Parathyroid adenoma (tissue), 2 donors: ENCODE measurements around the gene MAPK7.

Experiments used
- H2AFZ ChIP-seq: fragments of 300-600 bp; sonication (generic); one replicate; pipeline ENCODE4 v1.7.0; 2017; ENCODE audit warnings: antibody characterized with exemption, mild to moderate bottlenecking
- H3K27ac ChIP-seq: fragments of 300-600 bp; sonication (generic); one replicate; pipeline ENCODE4 v1.7.0; 2017
- H3K27me3 ChIP-seq: fragments of 300-600 bp; sonication (generic); one replicate; pipeline ENCODE4 v1.7.0; 2017; ENCODE audit warnings: low read length; ENCODE audit not compliant: control insufficient read depth, insufficient read depth
- H3K36me3 ChIP-seq: fragments of 300-600 bp; sonication (generic); one replicate; pipeline ENCODE4 v1.7.0; 2017; ENCODE audit warnings: low read length; ENCODE audit not compliant: control insufficient read depth, insufficient read depth
- H3K4me1 ChIP-seq: fragments of 300-600 bp; sonication (generic); one replicate; pipeline ENCODE4 v1.7.0; 2017; ENCODE audit warnings: control low read depth
- H3K4me2 ChIP-seq: fragments of 300-600 bp; sonication (generic); one replicate; pipeline ENCODE4 v1.7.0; 2017; ENCODE audit warnings: low read length
- H3K4me3 ChIP-seq: fragments of 300-600 bp; sonication (generic); one replicate; pipeline ENCODE4 v1.7.0; 2017; ENCODE audit warnings: low read depth, low read length
- H3K79me2 ChIP-seq: fragments of 300-600 bp; sonication (generic); one replicate; pipeline ENCODE4 v1.7.0; 2017; ENCODE audit warnings: control low read depth
- H3K9ac ChIP-seq: fragments of 300-600 bp; sonication (generic); one replicate; pipeline ENCODE4 v1.7.0; 2017; ENCODE audit warnings: mild to moderate bottlenecking
- H3K9me3 ChIP-seq: fragments of 300-600 bp; sonication (generic); one replicate; pipeline ENCODE4 v1.7.0; 2017; ENCODE audit warnings: low read length; ENCODE audit not compliant: control insufficient read depth
- CTCF ChIP-seq: fragments of 300-600 bp; sonication (generic); IDR thresholded peaks from one replicate; pipeline ENCODE4 v1.7.0; 2017; ENCODE audit warnings: antibody characterized with exemption, mild to moderate bottlenecking
- donor health status: primary hyperparathyroidism.

The MAPK7 gene

DNA sequence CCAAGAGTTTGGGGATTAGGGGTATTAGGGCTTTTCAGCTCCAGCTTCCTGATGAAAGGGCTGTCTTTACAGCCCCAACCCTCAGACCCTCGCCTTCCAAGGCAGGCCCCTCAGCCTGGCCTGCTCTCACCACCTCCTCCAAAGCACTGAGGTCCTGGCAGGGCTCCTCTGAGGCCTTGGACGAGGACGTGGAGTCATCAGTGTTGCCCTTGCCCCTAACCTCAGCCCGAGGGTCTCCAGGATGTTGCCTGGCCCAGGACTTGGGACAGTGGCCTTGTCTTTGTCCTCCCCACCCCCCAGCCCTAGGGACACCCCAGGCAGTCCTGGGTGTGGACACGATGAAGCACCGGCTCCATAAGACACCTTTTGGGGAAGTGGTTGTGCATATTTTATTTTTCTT lies 44.0 kb upstream of the MAPK7 start:
- H3K9ac ChIP-seq, result no peak overlapping the region
- H3K4me3 ChIP-seq, result no peak overlapping the region
- no peaks in the 10 kb centered on the region for H3K79me2 ChIP-seq
- H2AFZ ChIP-seq, result no peak overlapping the region
- peaks cover 9% of the 10 kb centered on the region for H3K4me1 ChIP-seq
- no peak overlapping the region for H3K27ac ChIP-seq
- no peaks in the 10 kb centered on the region for H3K9me3 ChIP-seq
- H3K4me2 ChIP-seq, result no peak overlapping the region
- no peaks in the 10 kb centered on the region for H3K27me3 ChIP-seq
- TF ChIP-seq CTCF, result no peak
- no peaks in the 10 kb centered on the region for H3K36me3 ChIP-seq

GRCh38 chr17:19335951-19336631 lies 42.2 kb upstream of the MAPK7 start:
- H3K27ac ChIP-seq, result no peak overlapping the region
- H3K4me2 ChIP-seq, result no peak overlapping the region
- no peak overlapping the region for H2AFZ ChIP-seq
- peaks cover 9% of the 10 kb centered on the region for H3K4me1 ChIP-seq
- no peaks in the 10 kb centered on the region for H3K79me2 ChIP-seq
- TF ChIP-seq CTCF, result no peak
- H3K27me3 ChIP-seq, result no peaks in the 10 kb centered on the region
- H3K4me3 ChIP-seq, result no peak overlapping the region
- no peaks in the 10 kb centered on the region for H3K9me3 ChIP-seq
- no peaks in the 10 kb centered on the region for H3K36me3 ChIP-seq
- no peak overlapping the region for H3K9ac ChIP-seq

- Histone ChIP-seq H3K9me3 (no peaks in the 10 kb centered on the region), H3K4me3 (no peak overlapping the region), H3K4me1 (peaks cover 11% of the 10 kb centered on the region), H2AFZ (no peak overlapping the region), H3K79me2 (no peaks in the 10 kb centered on the region), H3K9ac (no peak overlapping the region), H3K27me3 (no peaks in the 10 kb centered on the region), H3K36me3 (no peaks in the 10 kb centered on the region), H3K27ac (no peak overlapping the region), H3K4me2 (no peak overlapping the region)
- no peak for TF ChIP-seq CTCF
Observed at GRCh38 chr17:19336938-19337711, 41.2 kb upstream of the MAPK7 start.

- no peaks in the 10 kb centered on the region for H3K9me3 ChIP-seq
Observed at GRCh38 chr17:19337712-19338023, 40.6 kb upstream of the MAPK7 start.

More at GRCh38 chr17:19337712-19338023, 40.6 kb upstream of the MAPK7 start:
- peaks cover 11% of the 10 kb centered on the region for H3K4me1 ChIP-seq
- H3K27ac ChIP-seq, result no peak overlapping the region
- no peak overlapping the region for H3K9ac ChIP-seq
- no peak overlapping the region for H2AFZ ChIP-seq
- no peaks in the 10 kb centered on the region for H3K36me3 ChIP-seq
- H3K4me2 ChIP-seq, result no peak overlapping the region
- H3K27me3 ChIP-seq, result no peaks in the 10 kb centered on the region
- TF ChIP-seq CTCF, result no peak
- H3K4me3 ChIP-seq, result no peak overlapping the region
- H3K79me2 ChIP-seq, result no peaks in the 10 kb centered on the region
